NCI-H446 treated with DMSO at 0.1 percent for 48 hours (cell line): ENCODE results near the gene CRCP.
"Not testable (repeated sequence)": the region's sequence is repeated elsewhere in the genome, so short reads cannot be mapped to it uniquely, and the experiment has no call there.

ENCODE experiments used
- DNase-seq: peaks from one replicate; lab custom pipeline; 2025; lab: John Stamatoyannopoulos, UW

The CRCP gene

DNA sequence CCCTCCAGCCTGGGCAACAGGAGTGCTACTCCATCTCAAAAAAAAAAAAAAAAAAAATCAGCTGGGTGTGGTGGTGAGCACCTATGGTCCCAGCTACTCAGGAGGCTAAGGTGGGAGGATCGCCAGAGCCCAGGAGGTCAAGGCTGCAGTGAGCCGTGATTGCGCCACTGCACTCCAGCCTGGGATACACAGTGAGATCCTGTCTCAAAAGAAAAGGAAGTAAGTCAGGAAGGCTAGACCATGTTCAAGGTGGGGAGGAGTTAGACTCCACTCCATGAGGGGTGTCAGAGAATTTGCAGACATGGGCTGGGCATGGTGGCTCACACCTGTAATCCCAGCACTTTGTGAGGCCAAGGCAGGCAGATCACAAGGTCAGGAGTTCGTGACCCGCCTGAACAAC, 6.2 kb upstream of the CRCP start:
- DNase-seq: not testable (repeated sequence)

DNA sequence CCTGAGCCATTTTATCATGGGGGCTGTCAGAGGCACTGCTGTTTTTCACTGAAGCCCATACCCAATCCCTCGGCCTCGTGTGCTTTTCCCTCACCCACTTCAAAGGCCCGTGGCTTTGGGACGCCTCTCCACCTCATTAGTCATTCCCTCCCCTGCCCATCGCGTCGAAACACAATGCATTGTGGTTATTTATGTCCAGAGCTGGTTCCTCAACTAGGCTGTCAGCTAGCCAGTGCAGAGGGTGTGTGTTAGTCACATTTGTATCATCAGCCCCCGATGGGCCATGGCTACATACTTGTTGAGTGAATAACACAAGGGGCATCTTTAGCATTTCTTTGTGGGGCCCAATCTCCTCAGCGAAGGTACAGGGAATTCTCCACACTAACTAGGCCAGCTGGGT, 3.8 kb upstream of the CRCP start:
- DNase-seq: no peak

DNA sequence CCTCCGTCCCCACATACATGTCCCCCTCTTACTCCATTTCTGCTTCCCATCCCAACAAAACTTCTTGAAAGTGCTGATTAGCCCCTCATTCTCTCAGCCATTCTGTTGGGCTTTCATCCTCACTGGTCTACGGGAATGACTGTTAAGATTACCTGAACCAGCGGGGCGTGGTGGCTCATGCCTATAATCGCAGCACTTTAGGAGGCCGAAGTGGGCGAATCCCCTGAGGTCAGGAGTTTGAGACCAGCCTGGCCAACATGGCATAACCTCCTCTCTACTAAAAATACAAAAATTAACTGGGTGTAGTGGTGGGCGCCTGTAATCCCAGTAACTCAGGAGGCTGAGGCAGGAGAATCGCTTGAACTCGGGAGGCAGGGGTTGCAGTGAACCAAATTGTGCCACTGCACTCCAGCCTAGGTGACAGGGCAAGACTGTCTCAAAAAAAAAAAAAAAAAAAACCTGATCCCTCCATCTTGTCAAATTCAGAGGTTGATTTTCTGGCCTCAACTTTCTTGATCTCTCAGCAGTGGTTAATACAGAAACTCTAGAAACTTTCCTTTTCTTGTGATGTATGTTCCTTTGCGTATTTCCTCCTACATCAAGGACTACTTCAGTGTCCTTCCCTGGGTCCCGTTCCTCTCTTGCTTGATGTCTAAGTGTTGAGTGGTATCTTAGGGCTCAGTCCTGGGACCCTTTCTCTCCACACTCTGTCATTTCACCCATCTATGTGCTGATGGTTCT, 2.2 kb downstream of the CRCP start:
- not testable (repeated sequence) for DNase-seq

DNA sequence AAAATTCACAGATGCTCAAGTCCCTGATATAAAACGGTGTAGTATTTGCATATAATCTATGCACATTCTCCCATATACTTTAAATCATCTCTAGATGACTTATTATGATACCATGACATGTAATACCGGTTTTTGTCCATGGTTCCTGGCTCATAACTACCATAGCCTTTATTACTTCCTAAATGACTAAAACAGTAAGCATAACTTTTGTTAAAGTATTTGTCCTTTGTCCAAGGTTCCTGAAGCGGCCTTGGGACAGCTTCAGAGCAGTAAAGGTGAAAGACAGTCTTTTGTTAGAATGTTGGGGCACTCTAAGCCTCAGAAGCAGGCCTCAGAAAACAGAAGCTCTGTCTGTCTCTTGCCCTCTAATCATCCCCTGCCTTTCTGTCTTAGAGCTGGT, 4.0 kb downstream of the CRCP start:
- no peak for DNase-seq

DNA sequence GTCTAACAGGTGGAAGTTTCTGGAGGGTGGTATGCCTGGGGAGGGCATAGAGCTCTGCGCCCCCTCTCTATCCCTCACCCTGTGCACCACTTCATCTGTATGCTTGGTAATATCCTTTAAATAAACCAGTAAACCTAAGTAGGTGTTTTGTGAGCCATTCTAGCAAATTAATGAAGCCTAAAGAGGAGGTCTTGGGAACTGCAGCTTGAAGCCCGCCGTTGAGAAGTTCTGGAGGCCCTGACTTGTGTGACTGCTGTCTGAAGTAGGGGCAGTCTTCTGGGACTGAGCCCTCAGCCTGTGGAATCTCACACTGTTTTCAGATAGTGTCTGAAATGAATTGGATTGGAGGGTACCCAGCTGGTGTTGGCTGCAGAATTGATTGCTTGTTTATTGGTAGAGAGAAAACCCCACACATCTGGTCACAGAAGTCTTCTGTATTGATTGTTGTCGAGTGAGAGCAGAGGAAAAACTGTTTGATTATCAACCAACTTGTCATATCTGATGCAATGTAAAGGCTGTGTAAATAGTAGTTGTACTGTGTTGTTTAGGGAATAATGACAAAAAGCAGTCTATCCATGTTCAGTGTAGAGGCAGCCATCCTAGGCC, 4.7 kb downstream of the CRCP start:
- no peak for DNase-seq

DNA sequence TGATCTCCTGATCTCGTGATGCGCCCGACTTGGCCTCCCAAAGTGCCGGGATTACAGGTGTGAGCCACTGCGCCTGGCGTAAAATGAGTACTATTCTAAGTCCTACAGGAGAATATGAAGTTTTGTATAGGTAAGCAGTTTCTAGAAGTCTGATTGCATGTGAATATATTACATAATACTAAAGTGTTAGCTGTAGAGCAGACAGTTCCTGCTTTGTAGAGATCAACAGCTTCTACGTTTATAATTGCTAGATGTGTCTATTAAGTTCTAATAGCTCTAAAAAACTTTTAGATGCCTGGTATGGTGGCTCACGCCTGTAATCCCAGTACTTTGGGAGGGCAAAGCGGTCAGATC, 8.5 kb downstream of the CRCP start:
- DNase-seq: no peak

DNA sequence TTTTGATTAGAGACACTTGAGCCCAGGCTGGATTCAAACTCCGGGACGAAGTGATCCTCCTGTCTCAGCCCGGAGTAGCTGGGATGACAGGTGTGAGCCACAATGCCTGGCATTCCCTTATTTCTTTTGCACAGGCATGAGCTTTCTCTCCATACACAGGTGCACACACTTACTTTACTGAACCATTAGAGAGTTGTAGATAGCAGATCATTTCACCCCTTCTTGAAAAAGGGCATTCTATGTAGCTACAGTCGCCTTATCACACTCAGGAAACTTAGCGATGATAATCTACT, 9.9 kb downstream of the CRCP start:
- DNase-seq: not testable (repeated sequence)

DNA sequence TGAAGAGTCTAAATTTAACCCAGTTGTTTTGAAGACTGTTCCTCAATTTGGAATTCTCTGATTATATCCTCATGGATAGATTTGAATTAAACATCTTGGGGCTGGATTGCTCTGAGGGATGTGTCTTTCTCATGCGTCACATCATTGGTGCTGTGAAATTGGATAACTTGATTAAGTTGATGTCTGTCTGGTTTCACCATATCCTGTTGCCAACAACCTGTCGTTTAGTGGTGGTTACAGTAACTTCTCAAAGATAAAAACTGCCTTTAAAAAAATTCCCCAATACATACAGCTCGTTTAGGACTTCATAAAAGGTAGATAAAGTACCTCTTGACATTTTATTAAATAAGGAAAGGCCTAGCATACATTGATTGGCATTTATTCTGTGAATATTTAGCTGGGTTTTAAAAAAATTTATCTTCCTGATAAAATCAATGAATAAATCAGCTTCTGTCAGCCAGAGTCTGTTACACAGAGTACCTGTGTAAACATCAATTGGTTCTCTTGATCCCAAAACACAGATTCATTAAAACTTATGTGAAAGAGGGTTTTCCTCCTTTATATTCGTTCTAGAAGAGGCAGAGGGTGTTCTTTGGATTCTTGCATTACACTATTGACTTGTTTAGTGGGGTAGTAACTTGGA, 10.5 kb downstream of the CRCP start:
- no peak for DNase-seq

GRCh38 chr7:66125781-66126352, 11.2 kb downstream of the CRCP start:
- not testable (repeated sequence) for DNase-seq

DNA sequence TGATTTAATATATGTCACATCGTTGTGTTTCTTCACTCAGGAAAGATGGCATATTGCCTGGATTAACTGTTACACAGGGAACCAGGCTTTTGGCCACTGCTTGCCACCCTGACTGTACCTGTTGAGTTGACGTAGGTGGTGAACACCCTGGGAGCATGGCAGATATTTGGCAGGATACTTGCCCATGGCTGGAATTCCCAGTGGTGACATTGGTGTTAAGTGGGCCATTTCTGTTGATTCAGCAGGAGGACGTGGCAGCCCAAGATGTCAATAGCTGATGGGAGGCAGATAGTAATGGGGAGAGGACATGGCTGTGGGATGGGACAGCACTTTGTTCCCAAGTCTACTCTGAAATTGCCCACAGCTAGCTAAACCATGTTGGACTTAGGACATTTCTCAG, 12.5 kb downstream of the CRCP start:
- DNase-seq: not testable (repeated sequence)

GRCh38 chr7:66138994-66139752, 24.5 kb downstream of the CRCP start:
- no peak for DNase-seq

- no peak for DNase-seq
Measured at GRCh38 chr7:66140924-66141323, 26.3 kb downstream of the CRCP start.

GRCh38 chr7:66142334-66142733, 27.7 kb downstream of the CRCP start:
- DNase-seq: no peak

DNA sequence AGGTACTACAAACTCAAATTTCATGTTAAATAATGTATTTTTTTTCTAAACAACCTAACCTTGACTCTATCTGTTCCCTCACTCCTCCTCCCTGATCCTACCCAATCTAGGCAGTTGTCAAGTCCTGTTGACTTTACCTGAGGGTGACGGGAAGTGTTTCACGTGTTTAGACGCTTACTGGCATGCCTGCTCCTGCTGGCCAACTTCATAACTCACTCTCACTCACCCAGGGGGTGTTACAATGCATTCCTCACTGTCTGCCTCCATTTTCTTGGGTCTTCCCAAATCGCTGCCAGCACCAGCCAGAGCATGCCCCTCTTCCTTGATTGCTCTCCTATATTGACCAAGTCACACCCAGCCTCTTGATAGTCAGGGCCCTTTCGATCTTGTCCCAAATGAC, 28.3 kb downstream of the CRCP start:
- no peak for DNase-seq

DNA sequence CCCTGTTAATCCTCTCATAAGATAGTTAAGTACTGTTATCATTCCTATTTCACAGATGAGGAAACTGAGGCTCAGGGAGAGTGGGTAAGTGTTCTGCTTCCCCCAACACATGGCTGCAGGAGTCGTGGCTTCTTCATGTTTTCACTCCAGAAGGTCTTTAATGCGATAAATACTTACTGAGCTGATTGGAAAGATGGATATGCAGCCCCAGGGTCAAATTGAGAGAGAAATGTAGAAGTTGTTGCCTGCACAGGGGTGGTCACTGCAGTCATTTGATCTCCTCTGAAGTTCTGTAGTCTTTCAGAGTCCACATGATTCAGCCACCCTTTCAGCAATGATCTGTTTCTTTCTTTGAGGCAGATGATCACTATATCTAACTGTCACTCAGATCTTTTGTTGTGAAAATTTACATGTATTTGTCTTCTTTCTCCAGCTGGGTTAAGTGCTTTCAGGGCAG, 29.3 kb downstream of the CRCP start:
- no peak for DNase-seq

- DNase-seq: no peak
Measured at GRCh38 chr7:66145400-66146104, 30.9 kb downstream of the CRCP start.

DNA sequence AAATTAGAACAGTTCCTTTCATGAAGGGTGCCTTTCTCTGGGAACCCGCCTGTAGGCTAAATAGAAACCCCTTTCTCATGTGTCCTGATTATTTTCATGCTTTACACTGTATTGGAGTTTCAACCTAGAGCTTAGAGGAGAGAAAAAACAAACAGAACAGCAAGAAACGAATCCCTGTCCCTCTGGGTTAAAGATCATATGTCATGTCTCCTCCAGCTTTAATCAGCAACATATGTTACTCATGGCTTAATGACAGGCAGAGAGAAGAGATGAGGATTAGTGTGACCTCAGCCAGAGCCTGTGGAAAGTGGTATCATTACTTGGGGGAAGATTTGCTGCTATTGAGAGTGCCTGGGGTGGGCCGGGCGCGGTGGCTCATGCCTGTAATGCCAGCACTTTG, 32.1 kb downstream of the CRCP start:
- no peak for DNase-seq

DNA sequence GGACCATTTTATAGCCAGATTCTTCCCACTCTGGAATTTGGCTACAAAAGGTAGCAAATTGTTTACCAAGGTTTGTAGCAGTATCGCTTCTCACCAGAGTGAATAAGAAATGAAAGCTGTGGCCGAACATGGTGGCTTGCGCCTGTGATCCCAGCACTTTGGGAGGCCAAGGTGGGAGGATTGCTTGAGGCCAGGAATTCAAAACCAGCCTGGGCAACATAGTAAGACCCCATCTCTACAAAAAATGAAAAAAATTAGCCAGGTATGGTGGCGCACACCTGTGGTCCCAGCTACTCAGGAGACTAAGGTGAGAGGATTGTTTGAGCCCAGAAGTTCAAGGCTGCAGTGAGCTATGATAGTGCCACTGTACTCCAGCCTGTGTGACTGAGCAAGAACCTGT, 33.0 kb downstream of the CRCP start:
- DNase-seq: not testable (repeated sequence)

GRCh38 chr7:66150471-66150870, 35.8 kb downstream of the CRCP start:
- DNase-seq: no peak

DNA sequence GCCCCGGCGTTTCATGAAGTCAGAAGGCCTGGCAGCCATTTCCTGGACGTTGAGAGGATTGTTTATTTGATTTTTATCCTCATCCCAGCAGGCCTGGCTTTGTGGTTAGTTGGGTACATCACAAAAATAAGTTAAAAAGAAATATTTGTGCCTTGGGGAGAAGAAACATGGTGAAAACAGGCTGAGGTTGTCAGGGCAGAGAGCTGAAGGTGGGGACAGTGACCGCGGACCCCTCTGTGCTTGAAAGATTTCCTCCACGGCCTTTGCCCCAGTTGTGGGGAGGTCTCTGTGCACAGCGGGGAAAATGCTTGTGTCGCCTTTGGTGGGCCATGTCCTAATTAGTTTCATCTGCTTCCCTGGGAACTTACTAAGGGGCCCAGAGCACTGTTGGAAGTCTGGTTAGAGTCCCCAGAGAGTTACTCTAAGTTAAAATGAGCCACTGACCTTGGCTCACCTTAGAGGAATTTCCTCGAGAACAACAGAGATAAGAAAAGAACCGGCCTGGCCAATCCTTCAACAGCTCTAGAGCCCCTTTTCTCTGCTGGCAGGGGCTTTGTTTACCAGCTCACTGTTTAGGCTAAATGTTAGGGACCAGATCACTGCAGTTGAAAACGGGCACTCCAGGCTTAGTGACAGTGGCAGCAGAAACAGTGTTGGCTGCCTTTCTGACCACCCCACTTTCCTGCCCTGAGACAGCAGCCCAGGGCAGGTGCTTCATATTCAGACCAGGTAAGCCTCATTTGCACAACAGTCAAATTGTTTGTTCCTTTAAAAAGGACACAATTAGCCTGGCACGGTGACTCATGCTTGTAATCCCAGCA, 37.9 kb downstream of the CRCP start:
- no peak for DNase-seq

GRCh38 chr7:66153691-66154090, 39.0 kb downstream of the CRCP start:
- no peak for DNase-seq
